SK-N-MC (cell line): ENCODE measurements around the gene PTPRN2.

Experiments
- EZH2 ChIP-seq: fragments of 200-600 bp; sonication (generic); IDR thresholded peaks from one replicate; pipeline ENCODE4 v1.6.1; 2017; ENCODE audit warnings: antibody characterized with exemption
- POLR2AphosphoS5 ChIP-seq: IDR thresholded peaks from 2 replicates; pipeline ENCODE4 v1.6.1; 2012; ENCODE audit warnings: mild to moderate bottlenecking, low read depth, low read length, borderline replicate concordance

GRCh38 chr7:158602041-158602440 is 14.4 kb upstream of the PTPRN2 start:
- no peak for TF ChIP-seq EZH2
- no peak for TF ChIP-seq POLR2AphosphoS5
